LNCaP clone FGC (cell line): ENCODE data around the gene GPC6.
"Not testable (repeated sequence)": the region's sequence is repeated elsewhere in the genome, so short reads cannot be mapped to it uniquely, and the experiment has no call there.

Source experiments
- DNase-seq: peaks from one replicate; pipeline ENCODE4 v3.0.0-alpha.2; 2011; ENCODE audit warnings: low read depth
- H3K4me3 ChIP-seq: 2 replicates; pipeline ENCODE4 v1.5.1; 2011; ENCODE audit warnings: mild to moderate bottlenecking, low read depth, low read length, control low read depth
- TF ChIP-seq, protein P1 (sequence below): IDR thresholded peaks from 2 replicates; pipeline ENCODE4 v1.5.1; 2012; ENCODE audit warnings: mild to moderate bottlenecking; ENCODE audit not compliant: control insufficient read depth, insufficient read depth; ENCODE audit errors: extremely low read depth

Gene GPC6

DNA sequence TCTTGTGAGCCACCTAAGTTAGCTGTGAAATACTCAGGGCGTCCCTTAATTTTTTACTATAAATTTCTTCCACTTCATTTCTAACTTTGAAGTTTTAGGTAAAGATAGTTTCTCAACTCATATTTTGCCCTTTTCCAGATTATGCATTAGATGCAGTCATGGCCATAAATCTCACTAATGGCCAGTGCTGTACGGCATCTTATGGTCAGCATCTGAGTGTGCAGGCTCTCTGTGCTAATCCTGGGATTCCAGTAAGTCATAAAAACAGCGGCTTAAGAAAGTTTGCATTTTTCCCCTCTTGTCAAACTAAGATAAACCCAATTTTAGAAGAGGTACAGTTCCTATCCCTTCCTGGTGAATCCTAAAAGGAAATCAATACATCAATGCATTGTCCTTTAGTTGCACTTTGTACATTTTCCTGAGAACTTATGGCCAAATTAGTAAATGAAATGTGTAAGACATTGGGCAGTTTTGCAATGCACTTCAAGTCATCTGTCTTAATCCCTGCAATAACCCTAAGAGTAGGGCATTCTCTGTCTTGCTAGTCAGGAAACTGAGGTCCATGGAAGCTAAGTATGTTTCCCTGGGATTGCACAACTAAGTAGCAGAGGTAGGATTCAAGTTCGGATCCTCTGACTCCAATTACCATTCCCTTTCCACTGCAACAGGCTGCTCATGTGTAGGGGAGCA lies 1106.7 kb downstream of the GPC6 start:
- no peak overlapping the region for H3K4me3 ChIP-seq
- DNase-seq: no peak
- TF ChIP-seq, protein P1, sequence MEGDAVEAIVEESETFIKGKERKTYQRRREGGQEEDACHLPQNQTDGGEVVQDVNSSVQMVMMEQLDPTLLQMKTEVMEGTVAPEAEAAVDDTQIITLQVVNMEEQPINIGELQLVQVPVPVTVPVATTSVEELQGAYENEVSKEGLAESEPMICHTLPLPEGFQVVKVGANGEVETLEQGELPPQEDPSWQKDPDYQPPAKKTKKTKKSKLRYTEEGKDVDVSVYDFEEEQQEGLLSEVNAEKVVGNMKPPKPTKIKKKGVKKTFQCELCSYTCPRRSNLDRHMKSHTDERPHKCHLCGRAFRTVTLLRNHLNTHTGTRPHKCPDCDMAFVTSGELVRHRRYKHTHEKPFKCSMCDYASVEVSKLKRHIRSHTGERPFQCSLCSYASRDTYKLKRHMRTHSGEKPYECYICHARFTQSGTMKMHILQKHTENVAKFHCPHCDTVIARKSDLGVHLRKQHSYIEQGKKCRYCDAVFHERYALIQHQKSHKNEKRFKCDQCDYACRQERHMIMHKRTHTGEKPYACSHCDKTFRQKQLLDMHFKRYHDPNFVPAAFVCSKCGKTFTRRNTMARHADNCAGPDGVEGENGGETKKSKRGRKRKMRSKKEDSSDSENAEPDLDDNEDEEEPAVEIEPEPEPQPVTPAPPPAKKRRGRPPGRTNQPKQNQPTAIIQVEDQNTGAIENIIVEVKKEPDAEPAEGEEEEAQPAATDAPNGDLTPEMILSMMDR: no peak

DNA sequence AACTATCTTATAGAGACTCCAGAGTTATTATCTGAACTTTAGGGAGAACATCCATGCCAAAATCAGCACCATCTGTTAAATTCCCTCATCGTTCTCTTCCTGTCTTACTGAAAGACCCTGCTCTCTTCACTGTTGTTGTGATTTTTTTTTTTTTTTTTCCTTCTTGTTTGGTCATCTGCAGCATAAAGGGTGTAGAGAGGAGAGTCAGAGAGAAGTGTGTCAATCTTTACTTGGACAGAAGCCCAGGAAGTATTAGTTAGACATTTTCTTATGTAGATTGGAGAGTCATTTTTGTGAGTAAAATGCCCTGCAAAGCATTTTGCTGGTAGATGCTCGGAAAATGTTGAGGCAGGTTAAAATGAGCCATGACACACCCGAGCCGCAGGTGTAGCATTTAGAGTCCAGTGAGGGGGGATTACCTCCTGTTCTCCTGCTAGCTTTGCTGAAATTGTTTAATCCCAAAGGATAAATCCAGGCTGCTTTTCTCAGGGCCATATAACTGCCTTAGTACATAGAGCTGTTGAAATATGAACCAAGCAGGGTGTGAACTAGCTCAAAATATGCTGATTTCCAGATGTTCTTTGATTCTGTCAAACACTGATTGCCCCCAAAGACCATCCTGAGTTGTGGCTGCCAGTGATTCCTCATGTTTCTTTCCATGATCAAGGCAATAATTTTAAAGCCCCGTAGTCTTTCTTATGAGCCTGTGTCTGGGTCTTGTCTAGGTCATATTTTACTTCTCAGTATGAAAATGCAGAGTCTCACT lies 1109.3 kb downstream of the GPC6 start:
- TF ChIP-seq, protein P1: no peak
- no peak for DNase-seq

DNA sequence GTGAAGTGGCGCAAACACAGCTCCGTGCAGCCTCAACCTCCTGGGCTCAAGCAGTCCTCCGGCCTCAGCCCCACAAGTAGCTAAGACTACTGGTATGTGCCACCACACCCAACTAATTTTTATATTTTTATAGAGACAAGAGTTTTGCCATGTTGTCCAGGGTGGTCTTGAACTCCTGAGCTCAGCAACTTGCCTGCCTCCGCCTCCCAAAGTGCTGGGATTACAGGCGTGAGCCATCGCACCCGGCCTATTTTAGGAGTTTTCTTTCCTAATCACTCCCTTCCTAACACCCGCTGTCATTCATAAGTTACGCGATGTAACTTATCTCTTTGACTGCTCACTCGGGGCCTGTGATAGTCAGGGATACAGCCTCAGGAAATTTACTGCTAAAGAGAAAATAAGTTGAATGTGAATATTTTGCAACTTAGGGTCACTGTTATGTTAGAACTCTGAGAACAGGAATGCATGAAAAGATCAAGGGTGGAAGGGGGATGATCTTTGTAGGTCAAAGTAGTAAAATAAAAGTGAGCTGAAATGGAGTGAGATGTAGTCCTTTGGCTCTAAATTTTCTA lies 1112.6 kb downstream of the GPC6 start:
- H3K4me3 ChIP-seq: no peak overlapping the region
- TF ChIP-seq, protein P1: no peak
- no peak for DNase-seq

More for the DNA sequence above, 1109.3 kb downstream of the GPC6 start:
- H3K4me3 ChIP-seq: no peak overlapping the region

DNA sequence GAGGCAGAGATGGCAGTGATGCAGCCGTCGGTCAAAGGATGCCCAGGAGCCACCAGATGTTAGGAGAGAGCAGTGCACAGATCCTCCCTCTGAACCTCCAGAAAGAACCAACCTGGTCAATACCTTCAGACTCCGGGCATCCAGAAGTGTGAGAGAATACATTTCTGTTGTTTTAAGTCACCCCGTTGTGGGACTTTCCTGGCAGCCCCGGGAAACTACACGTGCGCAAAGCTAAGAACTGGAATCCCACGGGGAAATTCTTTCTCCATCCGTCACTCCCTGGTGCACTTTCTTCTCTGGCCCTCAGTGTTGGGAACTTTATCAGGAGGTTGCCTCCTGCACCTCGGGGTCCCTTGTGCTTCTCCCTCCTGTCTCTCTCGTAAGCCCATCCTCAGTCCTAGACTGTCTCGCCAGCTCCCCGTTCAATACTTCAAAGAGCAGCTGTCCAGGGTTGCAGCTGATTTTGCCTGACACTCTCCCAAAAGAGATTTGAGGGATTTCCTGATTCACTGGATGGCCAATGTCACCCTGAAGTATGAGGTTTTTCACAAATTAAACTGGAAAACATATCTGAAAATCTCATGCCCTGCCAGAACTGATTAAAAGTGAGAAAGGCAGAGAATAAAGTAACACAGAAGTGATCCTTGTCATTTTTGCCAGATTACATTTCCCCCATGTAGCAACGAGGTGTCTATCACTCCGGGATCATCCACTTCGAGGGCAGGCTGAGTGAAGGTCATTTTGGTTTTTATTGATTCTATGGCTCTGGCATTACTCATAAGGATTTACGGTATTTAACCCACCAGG lies 1116.0 kb downstream of the GPC6 start:
- TF ChIP-seq, protein P1: no peak
- DNase-seq: no peak
- H3K4me3 ChIP-seq: no peak overlapping the region

DNA sequence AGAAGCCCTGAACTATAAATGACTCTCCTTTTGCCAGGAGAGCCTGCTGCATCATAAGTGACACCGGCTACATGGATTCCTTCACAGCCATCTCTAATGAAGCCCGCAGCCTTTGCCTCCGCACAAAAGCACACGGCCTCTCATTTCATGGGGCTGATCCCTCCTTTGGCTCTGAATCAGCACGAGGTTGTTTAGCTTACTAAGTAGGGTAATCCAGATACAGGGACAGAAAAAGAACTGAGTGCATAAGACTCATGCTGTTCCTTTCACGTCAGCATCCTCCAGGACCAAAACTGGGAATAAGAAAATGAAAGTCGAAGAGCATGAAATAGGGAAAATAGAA lies 1116.6 kb downstream of the GPC6 start:
- DNase-seq: no peak
- TF ChIP-seq, protein P1: no peak

DNA sequence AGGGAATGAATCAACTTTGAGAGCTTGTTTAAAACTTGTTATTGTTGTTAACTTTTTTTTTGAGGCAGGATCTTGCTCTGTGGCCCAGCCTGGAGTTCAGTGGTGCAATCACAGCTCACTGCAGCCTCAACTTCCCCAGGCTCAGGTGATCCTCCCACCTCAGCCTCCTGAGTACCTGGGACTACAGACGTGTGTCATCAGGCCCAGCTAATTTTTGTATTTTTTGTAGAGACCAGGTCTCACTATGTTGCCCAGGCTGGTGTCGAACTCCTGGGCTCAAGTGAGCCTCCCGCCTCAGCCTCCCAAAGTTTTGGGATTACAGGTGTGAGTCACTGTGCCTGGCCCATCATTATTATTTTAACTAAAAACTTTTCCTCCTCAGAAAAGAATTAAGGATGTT lies 1117.1 kb downstream of the GPC6 start:
- not testable (repeated sequence) for DNase-seq, H3K4me3 ChIP-seq

More for the DNA sequence above, 1116.6 kb downstream of the GPC6 start:
- H3K4me3 ChIP-seq: no peak overlapping the region
